Hematopoietic multipotent progenitor cell treated with erythropoietin and hydrocortisone succinate and interleukin-3 and kit ligand, for 17 days (in vitro differentiated cells): Measurements from ENCODE around the gene LRRN4.

Experiments
- DNase-seq: peaks from one replicate; pipeline ENCODE4 v3.0.0-alpha.2; 2015; ENCODE audit warnings: low spot score

Gene LRRN4

DNA sequence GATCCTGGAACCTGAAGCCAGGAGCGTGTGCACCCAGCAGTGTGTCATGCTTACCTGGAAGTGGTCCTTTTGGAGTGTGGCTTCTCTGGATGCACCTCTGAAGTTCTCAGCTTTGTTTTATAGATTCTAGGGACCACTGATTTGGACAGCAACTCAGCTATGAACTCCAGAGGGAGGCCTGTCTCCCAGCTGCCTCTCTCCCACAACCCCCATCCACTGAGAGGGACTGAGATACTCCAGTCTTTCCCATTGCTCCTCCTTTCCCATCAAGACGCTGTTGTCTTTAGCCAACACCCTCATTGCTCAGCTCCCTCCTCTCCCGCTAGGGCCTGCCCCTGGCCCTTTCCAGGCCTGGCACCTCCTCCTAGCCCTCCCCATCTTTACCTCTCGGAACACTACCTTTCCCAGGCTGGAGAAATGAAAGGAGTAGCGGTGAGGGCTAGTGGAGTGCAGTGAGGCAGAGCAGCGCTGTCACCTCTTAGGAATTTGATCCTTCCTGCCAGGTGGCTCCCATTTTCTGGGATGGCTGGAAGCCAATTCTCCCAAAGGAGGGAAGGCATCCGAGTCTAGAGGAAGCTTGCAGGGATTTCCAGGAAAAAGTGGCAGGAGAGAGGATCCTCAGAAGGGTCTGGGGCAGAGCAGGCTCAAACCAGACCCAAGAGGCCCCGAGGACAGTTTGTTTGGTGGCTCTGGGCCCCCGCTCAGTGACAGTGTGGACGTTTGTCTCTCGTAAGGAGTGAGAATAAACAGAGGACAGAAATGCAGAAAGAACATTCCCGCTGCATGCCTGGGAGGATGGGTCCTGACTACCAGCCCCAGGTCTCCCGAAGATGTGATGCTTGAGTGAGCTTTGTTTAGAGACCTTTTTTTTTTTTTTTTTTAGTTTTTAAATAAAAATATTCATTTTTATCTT lies at the start of gene LRRN4:
Gene LRRN4, minus strand, starts transcription at position 285 of the 913 bp plus-strand sequence. CDS start 1,261 bp downstream, outside the sequence.
- DNase-seq = no peak

DNA sequence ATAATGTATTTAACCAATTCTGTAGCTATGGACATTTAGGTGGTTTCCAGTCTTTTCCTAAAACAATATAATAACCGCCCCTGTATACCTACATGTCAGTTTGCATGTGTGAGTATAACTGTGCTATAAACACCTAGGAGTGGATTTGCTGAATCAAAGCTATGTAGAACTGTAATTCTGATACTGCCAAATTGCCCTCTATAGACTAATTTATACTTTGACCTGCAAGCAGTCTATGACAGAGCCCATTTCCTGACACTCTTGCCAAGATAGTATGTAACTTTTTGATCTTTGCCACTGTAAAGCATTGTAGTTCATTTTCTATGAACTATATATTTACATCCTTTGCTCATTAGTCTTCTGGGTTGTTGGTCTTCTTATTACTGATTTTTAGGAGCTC lies 49.4 kb upstream of the LRRN4 start:
- DNase-seq = no peak

DNA sequence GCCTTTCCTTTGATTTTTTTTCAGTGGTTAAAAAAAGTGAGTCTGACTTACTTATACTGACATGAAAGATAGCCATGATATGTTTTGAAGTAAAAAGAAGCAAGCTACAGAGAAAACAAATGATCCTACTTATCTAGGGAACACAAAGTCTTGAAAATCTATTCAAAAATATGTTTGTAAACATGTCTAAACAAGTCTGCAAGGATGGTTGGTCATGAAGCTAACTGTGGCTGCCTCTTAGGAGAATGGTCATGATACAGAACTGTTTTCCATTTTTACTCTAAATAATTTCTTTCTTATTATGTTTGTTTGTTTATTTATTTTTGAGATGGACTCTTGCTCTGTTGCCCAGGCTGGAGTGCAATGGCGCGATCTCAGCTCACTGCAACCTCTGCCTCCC lies 47.5 kb upstream of the LRRN4 start:
- no peak for DNase-seq

DNA sequence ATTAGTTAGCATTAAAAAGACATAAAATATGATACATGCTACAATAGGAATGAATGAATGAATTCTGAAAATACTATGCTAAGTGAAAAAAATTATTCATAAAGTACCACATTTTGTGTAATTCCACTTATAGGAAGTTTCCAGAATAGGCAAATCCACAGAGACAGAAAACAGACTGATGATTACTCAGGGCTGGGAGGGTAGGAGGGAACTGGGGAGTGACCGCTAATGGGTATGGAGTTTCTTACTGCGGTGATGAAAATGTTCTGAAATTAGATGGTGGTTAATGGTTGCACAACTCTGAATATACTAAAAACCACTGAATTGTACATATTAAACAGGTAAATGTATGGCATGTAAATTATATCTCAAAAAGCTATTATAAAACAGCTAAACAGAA lies 46.4 kb upstream of the LRRN4 start:
- no peak for DNase-seq

DNA sequence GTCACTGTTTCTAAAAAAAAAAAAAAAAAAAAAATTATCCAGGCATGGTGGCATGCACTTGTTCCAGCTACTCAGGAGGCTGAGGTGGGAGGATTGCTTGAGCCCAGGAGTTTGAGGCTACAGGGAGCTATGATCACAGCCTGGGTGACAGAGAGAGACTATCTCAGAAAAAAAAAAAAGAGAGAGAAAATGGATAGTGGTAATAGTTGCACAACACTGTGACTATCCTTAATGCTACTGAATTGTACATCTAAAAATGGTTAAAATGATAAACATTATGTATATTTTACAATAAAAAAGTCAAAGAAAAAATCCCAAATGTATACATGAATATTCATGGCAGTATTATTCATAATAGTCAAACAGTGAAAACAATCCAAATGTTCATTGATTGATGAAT lies 46.0 kb upstream of the LRRN4 start:
- no peak for DNase-seq

- DNase-seq = no peak
Observed at GRCh38 chr20:6095409-6095808, 41.5 kb upstream of the LRRN4 start.

DNA sequence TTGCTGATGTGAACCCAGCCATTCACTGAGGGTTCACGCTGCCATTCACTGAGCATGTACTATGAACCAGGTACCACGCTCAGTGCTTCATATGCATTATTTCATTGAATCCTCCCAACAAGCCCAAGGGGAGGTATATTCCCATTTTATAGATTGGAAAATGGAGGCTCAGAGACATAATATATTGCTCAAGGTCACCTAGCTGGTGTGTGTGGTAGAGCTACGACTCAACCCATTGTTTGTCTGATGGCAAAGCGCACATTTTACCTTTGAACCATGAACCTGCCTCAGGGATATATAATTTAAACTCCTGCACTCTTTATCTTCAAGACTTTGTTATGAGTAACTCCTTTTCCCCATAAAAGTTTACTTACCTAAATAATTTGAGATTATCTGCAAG lies 40.7 kb upstream of the LRRN4 start:
- DNase-seq = no peak

DNA sequence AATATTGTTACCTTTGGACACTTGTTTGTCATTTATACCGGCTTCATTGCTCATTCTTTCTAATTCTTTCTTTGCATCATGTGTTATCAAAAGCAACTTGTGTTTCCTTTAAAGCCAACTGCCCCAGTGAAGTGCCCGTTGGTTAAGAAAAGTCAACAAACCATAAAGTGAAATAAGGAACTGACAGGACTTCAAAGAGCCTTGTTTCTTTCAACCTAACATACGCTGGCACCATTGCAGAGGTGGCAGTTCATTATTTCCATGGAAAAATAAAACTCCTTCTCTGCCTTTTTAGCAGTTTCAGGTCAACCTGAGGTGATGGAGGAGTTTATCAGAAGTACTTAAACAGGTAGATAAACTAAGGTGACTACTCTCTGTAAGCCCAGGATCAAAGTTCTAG lies 40.2 kb upstream of the LRRN4 start:
- DNase-seq = no peak

DNA sequence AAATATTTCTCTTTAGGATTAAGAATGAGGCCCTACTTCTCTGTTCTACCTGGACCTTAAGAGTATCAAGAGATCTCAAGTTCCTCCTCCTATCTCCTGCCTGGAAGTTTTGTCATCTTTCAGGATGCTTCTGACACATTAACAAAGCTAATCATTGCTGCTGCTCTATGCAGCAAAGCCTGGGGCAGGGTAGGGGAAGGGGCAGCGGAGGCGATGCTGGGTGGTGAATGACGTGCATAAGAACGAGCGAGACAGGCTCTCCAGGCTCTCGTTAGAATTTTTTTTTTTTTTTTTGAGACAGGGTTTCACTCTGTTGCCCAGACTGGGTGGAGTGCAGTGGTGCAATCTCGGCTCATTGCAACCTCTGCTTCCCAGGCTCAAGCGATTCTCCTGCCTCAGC lies 37.8 kb upstream of the LRRN4 start:
- no peak for DNase-seq

GRCh38 chr20:6086868-6087267 lies 33.0 kb upstream of the LRRN4 start:
- DNase-seq = no peak

DNA sequence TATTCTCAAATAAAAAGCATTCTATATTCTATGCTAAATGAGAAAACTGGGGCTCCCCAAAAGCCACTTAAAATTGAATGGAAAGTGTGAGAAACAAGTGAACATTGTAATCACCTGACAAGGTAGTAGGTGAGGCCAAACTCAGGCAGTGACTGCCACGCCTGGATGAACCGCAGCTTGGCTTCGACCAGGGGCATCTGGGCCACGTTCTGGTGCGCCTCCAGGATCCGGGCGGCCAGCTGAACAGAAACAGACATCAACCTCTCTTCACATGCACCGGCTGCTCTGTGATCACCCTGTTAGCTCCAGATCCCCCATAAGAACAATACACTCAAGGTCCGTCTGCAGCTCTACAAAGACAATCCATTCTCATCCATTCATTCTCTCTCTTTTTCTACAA lies 30.1 kb upstream of the LRRN4 start:
- no peak for DNase-seq

GRCh38 chr20:6081236-6081635 lies 27.4 kb upstream of the LRRN4 start:
- no peak for DNase-seq

DNA sequence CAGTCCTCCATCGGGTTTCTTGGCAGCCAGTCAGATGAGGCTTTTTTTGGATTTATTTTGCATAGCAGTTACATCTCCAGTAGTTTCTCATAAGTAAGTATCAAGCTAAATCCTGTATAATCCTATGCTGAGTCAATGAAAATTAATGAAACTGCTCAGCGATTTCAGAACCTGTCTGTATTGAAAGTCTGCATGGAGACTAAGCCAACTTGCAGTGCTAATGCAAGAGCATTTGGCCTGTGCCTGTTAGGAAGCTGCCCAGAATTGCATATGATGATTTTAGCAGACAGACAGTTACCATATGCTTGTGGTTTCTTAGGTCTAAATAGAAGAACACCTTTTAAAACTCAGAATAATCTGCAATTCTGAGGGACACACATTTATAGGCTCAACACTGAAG lies 25.2 kb upstream of the LRRN4 start:
- no peak for DNase-seq

GRCh38 chr20:6075428-6076219 lies 21.8 kb upstream of the LRRN4 start:
- DNase-seq = no peak

DNA sequence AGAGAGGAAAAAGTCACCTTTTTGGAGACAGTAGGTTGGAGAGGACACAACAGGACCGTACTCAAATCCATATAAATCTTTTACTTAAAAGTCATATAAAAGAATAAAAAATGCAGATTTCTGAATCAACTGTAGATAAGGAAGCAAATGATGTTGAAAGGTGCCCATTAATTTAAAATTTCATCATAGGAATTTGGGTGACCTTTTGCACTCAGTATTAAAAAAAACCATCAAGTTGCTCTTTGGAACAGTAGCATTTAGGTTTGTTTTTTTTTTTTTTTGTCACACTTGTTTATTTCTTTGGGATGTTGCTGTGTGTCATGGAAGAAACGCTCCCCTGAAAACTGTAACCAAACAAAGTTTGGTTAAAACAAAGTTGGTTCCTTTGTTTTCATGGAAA lies 20.9 kb upstream of the LRRN4 start:
- no peak for DNase-seq

DNA sequence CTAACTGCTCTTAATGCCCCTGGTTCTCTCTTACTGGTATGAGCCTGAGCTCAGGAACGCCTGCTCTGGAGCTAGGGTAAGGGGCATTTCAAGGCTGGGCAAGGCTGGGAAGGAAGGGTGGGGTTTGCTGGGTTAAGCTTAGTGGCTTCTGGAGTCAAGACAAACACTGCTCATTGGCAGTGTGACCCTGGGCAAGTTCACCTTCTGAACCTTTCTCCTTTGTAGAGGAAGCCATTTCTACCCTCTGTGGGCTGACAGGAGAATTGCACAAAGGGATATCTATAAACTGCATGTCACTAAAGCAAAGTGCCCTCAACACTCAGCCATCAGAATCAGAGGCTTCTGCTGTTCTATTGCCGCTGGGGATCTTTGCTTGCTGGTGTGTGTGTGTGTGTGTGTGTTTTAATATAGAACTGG lies 20.3 kb upstream of the LRRN4 start:
- no peak for DNase-seq

DNA sequence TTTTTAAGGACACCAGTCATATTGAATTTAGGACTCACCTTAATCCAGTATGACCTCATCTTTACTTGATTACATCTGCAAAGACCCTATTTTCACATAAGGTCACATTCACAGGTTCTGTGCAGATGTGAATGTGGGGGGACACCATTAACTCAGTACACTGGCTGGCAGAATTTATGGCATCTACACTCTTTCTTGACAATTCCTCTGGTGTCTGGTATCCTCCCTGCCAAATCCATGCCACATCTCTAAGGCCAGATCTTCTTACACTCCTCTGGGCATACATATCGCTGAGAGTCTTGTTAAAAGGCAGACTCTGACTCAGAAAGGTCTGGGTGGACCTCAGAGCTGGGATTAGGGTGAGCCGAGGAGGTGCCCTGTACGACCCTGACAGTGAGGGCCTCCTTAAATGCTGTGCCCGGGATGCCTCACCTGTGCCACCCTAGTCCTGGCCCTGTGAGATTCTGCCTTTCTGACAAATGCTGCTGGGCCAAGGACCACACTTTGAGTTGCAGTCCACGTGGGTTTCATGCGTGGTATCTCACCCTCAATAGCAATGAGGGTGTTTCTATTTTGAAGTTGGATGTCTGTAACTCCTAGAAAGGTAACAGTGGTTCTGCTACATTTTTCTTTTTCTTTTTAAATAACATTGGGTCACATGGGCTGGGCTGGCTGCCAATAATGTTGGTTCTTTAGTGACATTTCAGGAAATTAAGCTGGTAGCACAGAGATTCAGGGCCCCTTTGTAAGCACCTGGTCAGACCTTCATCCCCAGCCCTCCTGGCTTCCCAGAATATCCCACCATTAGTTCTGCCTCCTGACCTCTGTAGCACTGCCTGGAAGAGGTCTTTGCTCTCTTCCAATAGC lies 17.2 kb upstream of the LRRN4 start:
- no peak for DNase-seq

GRCh38 chr20:6069669-6070068 lies 15.8 kb upstream of the LRRN4 start:
- DNase-seq = no peak

GRCh38 chr20:6067763-6068318 lies 14.0 kb upstream of the LRRN4 start:
- no peak for DNase-seq

GRCh38 chr20:6066582-6066981 lies 12.7 kb upstream of the LRRN4 start:
- no peak for DNase-seq

- no peak for DNase-seq
Observed at GRCh38 chr20:6061544-6061943, 7.7 kb upstream of the LRRN4 start.

GRCh38 chr20:6060213-6060612 lies 6.4 kb upstream of the LRRN4 start:
- DNase-seq = no peak
